IMR-90 (cell line): ENCODE data around the gene ABCA3. TPM values are rescaled to one million over a fixed set of nuclear protein-coding genes. Genes with fewer than 3 reads are reported as not detected.

Experiments used
- ATAC-seq: fragments of 200-7000 bp; cut with Tn5 transposase; 2 replicates; pipeline ENCODE4 v1.9.1; 2020; ENCODE audit warnings: low read depth, mild to moderate bottlenecking, moderate library complexity
- BruUV-seq: library from RNA; stranded (reverse); fragments of 400-500 nt; replicated peaks from 2 replicates; lab custom pipeline; 2021; lab: Mats Ljungman, UMichigan
- CTCF ChIA-PET: fragments of 300-600 bp; formaldehyde crosslinking; extraction: SDS; loops from one replicate; lab custom pipeline; 2021; ENCODE audit warnings: antibody characterized with exemption; lab: Yijun Ruan, JAX
- POLR2A ChIA-PET: fragments of 300-600 bp; sonication (Branson Sonifier 250); formaldehyde crosslinking; loops from one replicate; lab custom pipeline; 2022; ENCODE audit warnings: antibody characterized with exemption; ENCODE audit not compliant: unreplicated experiment; lab: Charles Lee
- DNase-seq: peaks from one replicate; pipeline ENCODE4 v3.0.0; 2013
- H2AFZ ChIP-seq: replicated peaks from 2 replicates; pipeline ENCODE3; 2013; ENCODE audit warnings: low read length, mild to moderate bottlenecking; ENCODE audit not compliant: poor library complexity
- H2AK5ac ChIP-seq: 2 replicates; pipeline ENCODE4 v1.6.1; 2013; ENCODE audit warnings: low read depth, low read length, inconsistent platforms
- H2AK9ac ChIP-seq: replicated peaks from 2 replicates; pipeline ENCODE3; 2013; ENCODE audit warnings: mild to moderate bottlenecking, low read depth, low read length, moderate library complexity; ENCODE audit not compliant: poor library complexity
- H2BK120ac ChIP-seq: 2 replicates; pipeline ENCODE4 v1.6.1; 2013; ENCODE audit warnings: low read depth, low read length, inconsistent platforms
- H2BK15ac ChIP-seq: 3 replicates; pipeline ENCODE4 v1.6.1; 2013; ENCODE audit warnings: low read depth, low read length, inconsistent platforms
- H2BK20ac ChIP-seq: 2 replicates; pipeline ENCODE4 v1.6.1; 2013; ENCODE audit warnings: low read depth, mild to moderate bottlenecking, inconsistent platforms, low read length, moderate library complexity
- H2BK5ac ChIP-seq: 2 replicates; pipeline ENCODE4 v1.6.1; 2013; ENCODE audit warnings: mild to moderate bottlenecking, low read depth, low read length, inconsistent platforms; ENCODE audit not compliant: poor library complexity, severe bottlenecking
- H3K14ac ChIP-seq: replicated peaks from 2 replicates; pipeline ENCODE4 v1.6.1; 2013; ENCODE audit warnings: low read depth, low read length, inconsistent platforms
- H3K18ac ChIP-seq: 2 replicates; pipeline ENCODE4 v1.6.1; 2013; ENCODE audit warnings: low read depth, low read length, control low read depth
- H3K23ac ChIP-seq: 2 replicates; pipeline ENCODE4 v1.6.1; 2013; ENCODE audit warnings: low read depth, low read length, inconsistent platforms
- H3K27ac ChIP-seq: 2 replicates; pipeline ENCODE4 v1.5.1; 2013; ENCODE audit warnings: mild to moderate bottlenecking, control low read depth, low read length; ENCODE audit not compliant: insufficient read depth
- H3K27me3 ChIP-seq: 2 replicates; pipeline ENCODE4 v1.6.1; 2013; ENCODE audit warnings: low read length; ENCODE audit not compliant: control insufficient read depth, insufficient read depth
- H3K36me3 ChIP-seq: 2 replicates; pipeline ENCODE4 v1.6.1; 2013; ENCODE audit warnings: low read length, mixed read lengths; ENCODE audit not compliant: control insufficient read depth, insufficient read depth
- H3K4ac ChIP-seq: 2 replicates; pipeline ENCODE4 v1.6.1; 2013; ENCODE audit warnings: low read depth, low read length, inconsistent platforms
- H3K4me1 ChIP-seq: 2 replicates; pipeline ENCODE4 v1.6.1; 2013; ENCODE audit warnings: low read length, mixed read lengths; ENCODE audit not compliant: control insufficient read depth, insufficient read depth
- H3K4me2 ChIP-seq: 2 replicates; pipeline ENCODE4 v1.6.1; 2013; ENCODE audit warnings: low read depth, mild to moderate bottlenecking, control low read depth, low read length, moderate library complexity
- H3K4me3 ChIP-seq: 2 replicates; pipeline ENCODE4 v1.5.1; 2013; ENCODE audit warnings: low read depth, mild to moderate bottlenecking, control low read depth, low read length, moderate library complexity; ENCODE audit not compliant: insufficient read depth
- H3K56ac ChIP-seq: 2 replicates; pipeline ENCODE4 v1.6.1; 2013; ENCODE audit warnings: low read length, inconsistent platforms; ENCODE audit not compliant: insufficient read depth; ENCODE audit errors: extremely low read depth
- H3K79me1 ChIP-seq, 2 experiments: 2 replicates each; pipeline ENCODE4 v1.6.1; 2013; ENCODE audit warnings: low read length in 2 of 2, inconsistent platforms in 1 of 2, low read depth in 1 of 2
- H3K9ac ChIP-seq: 2 replicates; pipeline ENCODE4 v1.6.1; 2013; ENCODE audit warnings: low read depth, low read length, control low read depth
- H3K9me1 ChIP-seq: 2 replicates; pipeline ENCODE4 v1.6.1; 2013; ENCODE audit warnings: low read length, inconsistent platforms; ENCODE audit not compliant: insufficient read depth
- H3K9me3 ChIP-seq: 2 replicates; pipeline ENCODE4 v1.6.1; 2013; ENCODE audit warnings: low read length; ENCODE audit not compliant: control insufficient read depth, insufficient read depth
- H4K20me1 ChIP-seq: 2 replicates; pipeline ENCODE4 v1.6.1; 2013; ENCODE audit warnings: low read length, inconsistent platforms; ENCODE audit not compliant: insufficient read depth
- H4K5ac ChIP-seq: 2 replicates; pipeline ENCODE4 v1.6.1; 2013; ENCODE audit warnings: mild to moderate bottlenecking, low read depth, low read length, control low read depth
- H4K8ac ChIP-seq, 2 experiments: 2 replicates each; pipeline ENCODE4 v1.6.1; 2013; ENCODE audit warnings: low read depth in 2 of 2, low read length in 2 of 2, control low read depth in 1 of 2, inconsistent platforms in 1 of 2
- H4K91ac ChIP-seq: 2 replicates; pipeline ENCODE4 v1.6.1; 2013; ENCODE audit warnings: low read depth, low read length, inconsistent platforms; ENCODE audit not compliant: insufficient read depth
- BHLHE40 ChIP-seq: fragments of 150-350 bp; IDR thresholded peaks from 2 replicates; pipeline ENCODE4 v1.6.1; 2016; ENCODE audit warnings: mild to moderate bottlenecking, low read depth, low read length
- CEBPB ChIP-seq: IDR thresholded peaks from 2 replicates; pipeline ENCODE4 v1.6.1; 2012; ENCODE audit warnings: low read depth, low read length, improper control_type of control experiment
- CHD1 ChIP-seq: IDR thresholded peaks from 2 replicates; pipeline ENCODE4 v1.6.1; 2012; ENCODE audit warnings: low read depth, low read length, improper control_type of control experiment
- MXI1 ChIP-seq: IDR thresholded peaks from 2 replicates; pipeline ENCODE4 v1.6.1; 2012; ENCODE audit warnings: low read depth, mild to moderate bottlenecking, low read length, moderate library complexity, borderline replicate concordance
- NFE2L2 ChIP-seq: fragments of 150-350 bp; IDR thresholded peaks from 2 replicates; pipeline ENCODE4 v1.6.1; 2016; ENCODE audit warnings: low read depth, mild to moderate bottlenecking, low read length
- POLR2A ChIP-seq: IDR thresholded peaks from 2 replicates; pipeline ENCODE4 v1.6.1; 2012; ENCODE audit warnings: mild to moderate bottlenecking, low read depth, low read length
- RAD21 ChIP-seq: IDR thresholded peaks from 2 replicates; pipeline ENCODE4 v1.6.1; 2012; ENCODE audit warnings: low read length, improper control_type of control experiment
- RCOR1 ChIP-seq: IDR thresholded peaks from 2 replicates; pipeline ENCODE4 v1.6.1; 2012; ENCODE audit warnings: mild to moderate bottlenecking, low read length, improper control_type of control experiment; ENCODE audit not compliant: insufficient replicate concordance
- RFX5 ChIP-seq: IDR thresholded peaks from 2 replicates; pipeline ENCODE4 v1.8.0; 2012; ENCODE audit warnings: low read depth, mild to moderate bottlenecking, low read length, moderate library complexity
- SMC3 ChIP-seq: fragments of 150-350 bp; IDR thresholded peaks from 2 replicates; pipeline ENCODE4 v1.6.1; 2016; ENCODE audit warnings: low read depth, mild to moderate bottlenecking, antibody characterized with exemption, low read length, moderate library complexity
- WGBS, 2 experiments: methylation state at CpG; one replicate each; pipeline versions ENCODE4 v1.1.5 to v1.1.7; 2013; ENCODE audit warnings: missing lambda C conversion rate in 2 of 2; ENCODE audit not compliant: insufficient read length in 1 of 2; ENCODE audit errors: extremely low coverage in 2 of 2; 5-methylcytosine and 5-hydroxymethylcytosine counted together
- dilution Hi-C: fragments of 300-500 bp; cut with HindIII; formaldehyde crosslinking; loops from one replicate; pipeline ENCODE4 v1.14.3; 2018; ENCODE audit warnings: low sequenced_read_pairs; ENCODE audit not compliant: unreplicated experiment
- in situ Hi-C: fragments of 300-500 bp; cut with MboI; formaldehyde crosslinking; loops from 3 replicates; pipeline ENCODE4 v1.14.3; 2019; ENCODE audit warnings: low sequenced_read_pairs, inconsistent platforms, mixed read lengths
- intact Hi-C: fragments of 100-400 bp; cut with micrococcal nuclease; formaldehyde crosslinking; loops from 2 replicates; pipeline ENCODE4 v1.10.0; 2022
- polyA plus RNA-seq, 3 experiments: library from polyadenylated mRNA; depleted of rRNA; stranded (reverse); fragments of >200 nt; gene quantifications; 2 replicates each; pipeline ENCODE4 v1.2.3, GENCODE V29; 2012; ENCODE audit warnings: low replicate concordance in 1 of 3
- total RNA-seq: library from RNA; depleted of rRNA; stranded (reverse); fragments of >200 nt; gene quantifications from 2 replicates; pipeline ENCODE4 v1.2.3, GENCODE V29; 2012

The ABCA3 gene
- total and polyA plus RNA-seq, 2 of the 4 experiments (the other 2 are of a cell fraction), result 0.18 to 0.22 TPM

DNA sequence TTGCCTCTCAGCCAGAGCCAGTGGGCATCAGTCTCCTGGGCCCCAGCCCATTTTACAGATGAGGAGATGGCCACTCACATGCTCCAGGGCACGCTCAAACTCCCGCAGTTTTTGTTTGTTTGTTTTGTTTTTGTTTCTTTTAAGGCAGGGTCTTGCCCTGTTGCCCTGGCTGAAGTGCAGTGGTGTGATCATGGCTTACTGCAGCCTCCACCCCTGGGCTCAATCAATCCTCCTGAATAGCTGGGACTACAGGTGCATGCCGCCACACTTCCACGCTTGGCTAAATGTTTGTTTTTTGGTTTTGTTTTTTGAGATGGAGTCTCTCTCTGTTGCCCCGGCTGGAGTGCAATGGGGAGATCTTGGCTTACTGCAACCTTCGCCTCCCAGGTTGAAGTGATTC is 113.6 kb downstream of the ABCA3 start:
- H3K56ac ChIP-seq, result no peak overlapping the region
- no peak for TF ChIP-seq SMC3
- no peak for TF ChIP-seq BHLHE40
- TF ChIP-seq CHD1, result no peak
- no peak for TF ChIP-seq NFE2L2
- TF ChIP-seq MXI1, result no peak
- no peak for TF ChIP-seq POLR2A
- TF ChIP-seq RCOR1, result no peak
- no peak for TF ChIP-seq RAD21
- TF ChIP-seq CEBPB, result no peak
- TF ChIP-seq RFX5, result no peak
- dilution Hi-C loops, result no loop called here
- no peak overlapping the region for H4K5ac ChIP-seq
- H3K9me1 ChIP-seq, result peaks cover 15% of the 10 kb centered on the region; the same call in 1 of the 2 replicates
- H3K4me3 ChIP-seq, result no peak overlapping the region
- no peaks in the 10 kb centered on the region for H3K27me3 ChIP-seq
- H2AK9ac ChIP-seq, result peak overlapping the region; percentile 82
- peaks cover 2 to 45% of the 10 kb centered on the region in 2 experiments; a peak in 3 of 4 replicates for H3K79me1 ChIP-seq
- no peak overlapping the region for H2BK15ac ChIP-seq
- in situ Hi-C loops, result no loop called here
- no peak overlapping the region for H3K4ac ChIP-seq
- no peak overlapping the region for H4K8ac ChIP-seq
- BruUV-seq, result no TSS peak
- no peaks in the 10 kb centered on the region for H3K9me3 ChIP-seq
- no peak overlapping the region for H2BK20ac ChIP-seq
- H4K20me1 ChIP-seq, result peaks cover 24% of the 10 kb centered on the region
- no peak overlapping the region for H3K23ac ChIP-seq
- H4K91ac ChIP-seq, result no peak overlapping the region
- H3K4me2 ChIP-seq, result no peak overlapping the region
- peaks cover 29% of the 10 kb centered on the region for H3K36me3 ChIP-seq
- ChIA-PET CTCF (interaction anchor here (0.6 kb wide), 1 partner anchor 325 kb away, joined by 4 read pairs; no protein-coding TSS in a partner anchor), POLR2A (no interaction called here)
- H3K27ac ChIP-seq, result no peak overlapping the region
- no peak overlapping the region for H2BK5ac ChIP-seq
- no peak for DNase-seq
- no peak overlapping the region for H3K18ac ChIP-seq
- H3K4me1 ChIP-seq, result peaks cover 12% of the 10 kb centered on the region
- WGBS, 2 experiments, result 100% methylated on average over 1 of the region's 6 CpGs; no CpG with 5 or more reads in 1 of the 2 experiments
- intact Hi-C loops, result no loop called here
- no peak overlapping the region for H3K14ac ChIP-seq
- ATAC-seq, result no peak
- H3K9ac ChIP-seq, result no peak overlapping the region
- H2BK120ac ChIP-seq, result no peak overlapping the region
- no peak overlapping the region for H2AK5ac ChIP-seq
- H2AFZ ChIP-seq, result no peak overlapping the region
